AML-193 (cell line): Measurements from ENCODE around the gene IL2RA.
A peak's percentile ranks its signal among the peaks of the same experiment; 100 is the strongest.
"Not testable (repeated sequence)": the region's sequence is repeated elsewhere in the genome, so short reads cannot be mapped to it uniquely, and the experiment has no call there.

Source experiments
- DNase-seq, 2 experiments: peaks; one replicate each; lab custom pipeline; 2025; lab: John Stamatoyannopoulos, UW

Gene IL2RA

DNA sequence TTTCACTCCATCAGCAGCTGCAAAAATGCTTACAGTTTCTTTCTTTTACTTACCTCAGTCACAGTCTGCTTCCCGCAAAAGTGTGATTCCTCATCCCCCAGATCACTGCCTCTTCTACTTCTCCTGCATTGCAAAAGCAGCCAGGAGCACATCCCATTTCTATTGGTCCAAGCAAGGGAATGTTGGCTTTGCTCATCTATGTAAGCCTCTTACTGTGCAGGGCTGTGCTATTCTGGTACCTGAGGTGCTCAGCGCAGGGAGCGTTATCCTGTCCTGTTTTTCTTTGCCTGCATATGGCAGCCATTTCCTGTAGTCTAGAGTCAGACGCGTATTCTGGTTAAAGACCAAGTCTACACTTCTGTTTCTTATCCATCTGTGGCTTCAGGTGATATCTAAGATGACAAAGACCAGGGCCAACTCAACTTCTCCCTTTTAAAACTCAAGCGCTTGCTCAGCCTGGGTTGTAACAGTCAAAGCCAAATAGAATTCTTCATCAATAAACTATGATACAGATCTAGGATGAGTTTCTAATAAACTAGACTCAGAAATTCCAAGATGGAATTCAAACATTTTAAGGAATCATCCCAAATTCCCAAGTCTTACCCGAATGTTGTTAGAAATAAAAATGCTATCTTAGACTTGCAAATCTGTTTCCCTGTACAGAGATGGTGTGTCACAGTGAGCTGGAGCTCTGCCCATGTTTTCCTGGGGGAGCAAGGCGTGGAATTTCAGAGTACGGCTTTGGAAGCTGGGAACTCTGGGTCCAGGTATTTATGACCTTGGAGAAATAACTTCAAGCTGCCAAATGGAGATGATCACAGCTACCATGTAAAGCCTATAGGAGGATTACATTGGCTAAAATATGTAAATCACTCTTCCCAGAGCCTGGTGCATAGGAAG is 20.6 kb upstream of the IL2RA start:
- DNase-seq: no peak

DNA sequence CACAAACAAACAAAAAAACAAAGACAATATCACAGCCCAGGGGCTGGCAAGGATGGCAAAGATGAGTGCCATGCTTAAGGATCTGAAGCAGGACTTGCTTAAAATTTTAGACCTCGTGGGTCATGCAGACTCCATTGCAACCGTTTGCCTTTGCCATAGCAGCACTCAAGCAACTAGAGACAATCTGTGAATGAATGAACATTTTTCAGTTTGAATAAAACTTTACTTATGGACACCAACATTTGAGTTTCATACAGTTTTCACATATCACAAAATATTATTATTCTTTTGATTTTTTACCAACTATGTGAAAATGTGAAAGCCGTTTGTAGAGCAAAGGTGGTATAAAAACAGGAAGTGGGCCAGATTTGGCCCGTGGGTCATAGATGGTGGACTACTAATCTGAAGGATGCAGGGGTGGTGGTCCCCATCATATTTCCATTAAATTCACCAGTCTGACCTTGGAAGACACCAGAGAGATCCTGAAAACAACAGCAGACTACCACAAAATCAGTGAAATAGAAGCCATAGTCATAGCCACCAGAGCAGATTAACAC is 18.3 kb upstream of the IL2RA start:
- DNase-seq: no peak

GRCh38 chr10:6079044-6079443 is 16.9 kb upstream of the IL2RA start:
- no peak for DNase-seq

GRCh38 chr10:6077071-6077675 is 15.0 kb upstream of the IL2RA start:
- DNase-seq: no peak

- no peak for DNase-seq
Observed at GRCh38 chr10:6074489-6075301, 12.5 kb upstream of the IL2RA start.

DNA sequence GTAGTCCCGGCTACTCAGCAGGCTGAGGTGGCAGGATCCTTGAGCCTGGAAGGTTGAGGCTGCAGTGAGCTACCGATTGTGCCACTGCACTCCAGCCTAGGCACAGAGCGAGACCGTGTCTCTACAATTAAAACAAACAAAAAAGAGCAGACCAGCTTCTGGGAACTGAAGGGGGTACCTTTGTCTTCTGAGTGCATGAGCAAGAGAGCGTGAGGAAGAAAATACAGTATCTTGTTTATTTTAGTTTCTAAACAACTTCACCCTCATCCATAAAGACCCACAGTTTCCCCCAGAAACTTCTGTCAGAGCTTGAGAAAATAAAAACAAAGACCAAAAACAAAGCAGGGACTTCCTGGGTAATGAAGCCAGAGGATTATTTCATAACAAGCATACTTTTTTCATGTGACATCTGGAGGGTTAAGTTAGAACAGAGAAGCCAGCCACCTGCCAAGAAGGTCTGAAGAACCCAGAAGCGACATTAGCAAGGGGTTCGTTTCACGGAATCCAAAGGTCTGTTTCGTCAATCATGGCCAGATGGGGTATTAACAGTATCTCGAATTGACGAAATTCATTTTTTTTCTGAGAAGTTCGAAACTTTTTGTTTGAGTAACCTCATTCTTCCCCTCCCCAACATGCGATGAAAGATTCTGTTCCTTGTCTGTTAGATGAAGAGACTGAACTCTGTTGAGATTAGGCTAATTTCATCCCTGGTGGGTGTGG is 10.2 kb upstream of the IL2RA start:
- DNase-seq: no peak

- no peak for DNase-seq
Observed at GRCh38 chr10:6071181-6072175, 9.3 kb upstream of the IL2RA start.

DNA sequence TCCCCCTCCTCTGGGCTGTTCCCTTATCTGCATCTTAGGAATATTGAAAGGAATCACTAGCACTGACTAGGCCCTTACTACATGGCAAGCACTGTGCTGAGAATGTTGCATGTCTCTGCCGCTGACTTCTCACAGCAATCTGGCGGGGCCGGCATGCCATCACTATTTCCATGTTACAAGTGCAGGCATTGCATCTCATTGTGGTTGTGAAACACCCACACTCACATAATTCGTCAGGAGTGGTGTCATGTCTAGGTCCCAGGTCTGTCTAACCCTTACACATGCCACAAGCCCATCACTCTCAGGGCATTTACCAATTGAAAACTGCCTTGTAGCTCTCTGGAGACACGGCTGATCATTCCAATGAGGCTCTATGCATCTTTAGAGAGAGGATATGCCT is 8.5 kb upstream of the IL2RA start:
- no peak for DNase-seq

GRCh38 chr10:6069081-6069931 is 7.1 kb upstream of the IL2RA start:
- DNase-seq: no peak

DNA sequence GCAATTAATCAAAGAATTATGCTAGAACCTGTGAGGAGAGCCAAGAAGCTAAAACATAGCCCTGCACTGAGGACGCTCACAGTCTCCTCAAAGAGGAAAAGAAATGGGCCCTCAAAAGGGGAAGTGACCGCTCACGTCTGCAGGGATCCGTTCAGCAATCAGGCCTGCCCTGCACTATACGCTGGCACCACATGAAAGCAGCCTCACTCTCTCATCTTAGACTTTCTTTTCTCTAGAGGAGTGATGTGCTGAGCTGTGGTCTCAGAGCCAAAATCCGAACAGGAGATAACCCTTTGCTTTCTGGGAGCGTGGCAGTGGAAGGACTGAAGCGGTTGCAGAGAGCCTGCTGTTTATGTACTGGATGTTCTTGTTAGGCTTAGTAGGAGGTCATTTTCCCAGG is 6.3 kb upstream of the IL2RA start:
- peak; percentile 78 to 88 for DNase-seq

DNA sequence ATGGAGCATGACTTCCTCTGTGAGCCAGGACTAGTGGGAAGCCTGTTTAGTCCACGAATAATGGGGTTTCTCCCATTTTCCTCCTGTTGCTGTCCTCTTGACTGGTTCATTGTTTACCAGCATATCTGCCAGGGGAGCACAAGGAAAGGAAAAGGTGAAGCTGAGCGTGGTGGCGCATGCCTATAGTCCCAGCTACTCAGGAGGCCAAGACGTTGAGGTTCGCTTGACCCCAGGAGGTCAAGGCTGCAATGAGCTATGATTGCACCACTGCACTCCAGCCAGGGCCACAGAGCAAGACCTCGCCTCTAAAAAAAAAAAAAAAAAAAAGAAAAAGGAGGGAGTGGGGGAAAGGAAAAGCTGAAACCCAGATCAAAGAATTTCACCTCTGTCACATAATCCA is 5.8 kb upstream of the IL2RA start:
- peak in 1 of 2 experiments; percentile 44 for DNase-seq

DNA sequence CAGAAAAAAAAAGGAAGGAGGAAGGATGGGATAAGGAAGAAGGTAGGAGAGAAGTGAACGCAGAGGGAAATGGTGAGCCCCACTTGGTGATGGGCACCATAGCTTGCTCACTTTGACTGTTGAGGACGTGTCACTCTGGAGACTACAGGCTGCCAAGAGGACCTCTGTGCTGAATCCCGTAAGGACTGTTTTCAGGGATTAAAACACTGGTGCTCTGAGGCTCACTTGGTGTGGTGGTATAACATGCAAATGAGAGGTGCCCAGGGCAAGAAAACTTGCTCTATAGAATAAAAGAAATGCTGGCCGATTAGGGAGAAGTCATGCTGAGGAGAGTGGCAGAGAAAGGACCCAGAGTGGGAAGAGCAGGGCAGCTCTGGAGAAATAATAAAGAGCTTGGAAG is 5.3 kb upstream of the IL2RA start:
- DNase-seq: no peak

DNA sequence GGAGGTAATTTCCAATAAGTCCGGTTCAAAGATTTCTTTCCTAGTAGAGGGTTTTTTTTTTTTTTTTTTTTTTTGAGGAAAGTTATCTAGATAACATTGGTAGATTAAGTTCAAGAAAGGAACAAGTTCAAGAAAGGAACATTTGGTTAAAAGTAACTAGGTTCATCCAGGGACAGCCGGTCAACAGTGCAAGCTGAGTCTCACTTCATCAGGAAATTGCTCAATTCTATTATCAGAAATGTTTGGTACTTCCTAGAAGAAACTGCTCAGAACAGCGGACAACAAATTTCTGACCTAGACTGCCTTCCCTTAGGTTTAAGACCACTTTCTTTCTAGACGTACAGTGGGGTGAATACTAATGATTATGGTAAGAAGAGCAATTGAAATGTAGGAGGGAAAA is 3.7 kb upstream of the IL2RA start:
- DNase-seq: peak; percentile 76 to 85

DNA sequence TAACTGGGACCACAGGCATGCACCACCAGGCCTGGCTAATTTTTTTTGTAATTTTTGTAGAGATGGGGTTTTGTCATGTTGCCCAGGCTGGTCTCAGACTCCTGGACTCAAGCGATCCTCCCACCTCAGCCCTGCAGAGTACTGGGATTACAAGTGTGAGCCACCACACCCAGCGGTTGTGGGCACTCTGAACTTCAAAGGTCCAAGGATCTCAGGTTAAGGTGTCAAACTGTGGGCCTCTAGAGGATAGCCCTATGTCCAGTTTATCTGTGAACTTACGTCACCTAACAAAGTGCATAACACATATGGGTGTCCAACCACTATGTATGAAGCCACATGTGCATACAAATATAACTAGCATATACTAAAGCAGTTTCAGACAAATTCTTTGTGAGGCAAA is 3.2 kb upstream of the IL2RA start:
- DNase-seq: no peak

- DNase-seq: not testable (repeated sequence)
Observed at GRCh38 chr10:6064726-6065125, 2.6 kb upstream of the IL2RA start.

DNA sequence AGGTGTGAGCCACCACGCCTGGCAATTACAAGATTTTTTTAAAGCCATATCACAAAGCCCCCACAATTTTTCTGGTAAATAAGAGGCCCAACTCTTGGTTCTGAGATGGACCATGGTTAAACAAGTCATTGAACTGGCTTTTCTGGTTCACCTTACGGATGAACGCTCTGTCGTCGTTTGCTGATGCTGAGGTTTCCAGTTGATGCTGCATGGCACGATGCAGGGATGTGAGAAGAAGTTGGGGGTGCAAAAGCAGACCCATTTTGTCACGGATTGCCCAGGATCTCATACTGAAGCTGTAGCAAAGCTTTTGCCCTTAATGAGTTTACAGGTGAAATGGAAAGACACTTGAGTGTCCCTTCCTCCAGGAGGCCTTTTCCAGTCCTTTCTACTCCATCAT is 2.0 kb upstream of the IL2RA start:
- DNase-seq: no peak

DNA sequence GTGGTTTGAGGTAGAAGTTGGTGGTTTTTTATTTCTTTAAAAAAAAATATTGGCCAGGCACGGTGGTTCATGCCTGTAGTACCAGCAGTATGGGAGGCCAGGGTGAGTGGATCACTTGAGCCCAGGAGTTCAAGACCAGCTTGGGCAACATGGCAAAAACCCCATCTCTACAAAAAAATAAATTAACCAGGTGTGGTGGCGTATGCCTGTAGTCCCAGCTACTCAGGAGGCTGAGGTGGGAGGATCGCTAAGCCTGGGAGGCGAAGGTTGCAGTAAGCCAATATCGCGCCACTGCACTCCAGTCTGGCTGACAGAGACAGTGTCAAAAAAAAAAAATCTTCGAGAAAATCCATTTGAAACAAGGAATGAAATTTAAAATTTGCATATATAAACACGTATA is 1.1 kb downstream of the IL2RA start:
- no peak for DNase-seq

GRCh38 chr10:6059506-6059905 is 2.7 kb downstream of the IL2RA start:
- DNase-seq: no peak

DNA sequence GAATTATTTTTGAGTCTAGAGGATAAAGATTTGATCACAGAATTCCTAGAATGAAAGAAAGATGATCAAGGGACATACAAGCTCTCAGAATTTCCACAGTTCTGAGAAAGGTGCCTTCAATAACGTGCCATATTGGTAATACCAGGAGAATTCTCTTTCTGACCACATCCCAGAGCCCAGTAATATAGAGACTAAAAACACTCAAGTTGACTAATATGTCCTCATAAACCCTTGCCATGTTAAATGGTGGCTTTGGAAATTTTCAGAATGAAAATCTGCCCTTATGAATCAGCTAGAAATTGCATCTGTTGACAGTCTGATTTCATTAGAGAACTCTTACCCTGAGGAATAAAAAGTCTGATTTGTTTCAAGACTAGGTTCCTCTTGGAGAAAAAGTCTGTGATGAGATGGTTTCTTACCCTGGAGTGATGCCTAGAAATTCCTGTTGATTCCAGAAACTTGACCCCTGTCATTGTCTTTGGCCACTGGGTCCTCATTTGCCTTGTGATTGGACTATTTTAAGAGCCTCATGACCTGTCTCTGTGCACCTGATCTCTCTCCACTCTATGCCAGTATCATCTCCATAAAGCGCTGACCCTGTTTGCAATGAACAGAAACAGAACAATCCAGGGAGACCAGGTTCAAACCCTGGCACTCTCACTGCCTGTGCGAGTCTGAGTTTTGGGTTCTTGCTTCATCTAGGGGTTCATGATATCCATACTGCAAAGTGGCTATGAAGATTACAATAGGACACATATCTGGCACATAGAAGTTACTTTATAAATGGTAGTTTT is 3.3 kb downstream of the IL2RA start:
- DNase-seq: no peak
